K562 (cell line): Measurements from ENCODE around the gene TRIM38. TPM values are rescaled to one million over a fixed set of nuclear protein-coding genes. Genes with fewer than 3 reads are reported as not detected.
A peak's percentile ranks its signal among the peaks of the same experiment; 100 is the strongest.

Source experiments
- ATAC-seq: fragments of 200-7000 bp; cut with Tn5 transposase; 3 replicates; pipeline ENCODE4 v1.9.1; 2020; ENCODE audit warnings: moderate library complexity
- BruUV-seq: library from RNA; stranded (reverse); fragments of 400-500 nt; replicated peaks from 2 replicates; lab custom pipeline; 2021; lab: Mats Ljungman, UMichigan
- CTCF ChIA-PET: fragments of 300-600 bp; formaldehyde crosslinking; extraction: SDS; loops from one replicate; lab custom pipeline; 2021; ENCODE audit warnings: low intra/inter-chr PET ratio; lab: Yijun Ruan, JAX
- POLR2A ChIA-PET: fragments of 300-600, 350-650 bp; sonication (Branson Sonifier 250); formaldehyde crosslinking; extraction: SDS; loops from one replicate; lab custom pipeline; 2021; ENCODE audit warnings: antibody characterized with exemption, inconsistent platforms; lab: Yijun Ruan, JAX
- DNase-seq, 4 experiments: peaks; one replicate each; pipeline versions ENCODE4 v3.0.0 to v3.0.0-alpha.2; 2011 to 2018; ENCODE audit warnings: low spot score in 3 of 4, mixed read lengths in 3 of 4; ENCODE audit errors: extremely low read depth in 1 of 4
- FAIRE-seq: peaks from 2 replicates; lab custom pipeline; 2011; peaks lifted over from hg19 to GRCh38; lab: Jason Lieb, UNC
- H2AFZ ChIP-seq: 2 replicates; pipeline ENCODE4 v1.6.0; 2011; ENCODE audit warnings: low read depth, low read length, control low read depth, inconsistent platforms
- H3K27ac ChIP-seq: fragments of 200-600 bp; 3 replicates; pipeline ENCODE4 v1.8.0; 2011; ENCODE audit warnings: low read depth, mild to moderate bottlenecking, control low read depth, inconsistent platforms, low read length, moderate library complexity, mixed read lengths; ENCODE audit errors: extremely low read depth
- H3K27me3 ChIP-seq, 2 experiments: fragments of 300-600 bp in 1 of 2; 2 replicates in 1 of 2; 3 replicates in 1 of 2; pipeline versions ENCODE4 v1.6.0 to v1.8.0; 2011; ENCODE audit warnings: inconsistent platforms in 2 of 2, low read length in 2 of 2, mild to moderate bottlenecking in 1 of 2, mixed read lengths in 1 of 2, moderate library complexity in 1 of 2; ENCODE audit not compliant: control insufficient read depth in 2 of 2, insufficient read depth in 2 of 2
- H3K36me3 ChIP-seq: fragments of 300-600 bp; 3 replicates; pipeline ENCODE4 v1.8.0; 2011; ENCODE audit warnings: mild to moderate bottlenecking, low read length, inconsistent platforms; ENCODE audit not compliant: control insufficient read depth, insufficient read depth
- H3K4me1 ChIP-seq, 2 experiments: fragments of 200-600 bp in 1 of 2; replicated peaks in 1 of 2; 2 replicates in 1 of 2; 3 replicates in 1 of 2; pipeline versions ENCODE4 v1.5.1 to v1.8.0; 2011; ENCODE audit warnings: inconsistent platforms in 2 of 2, low read length in 2 of 2, mild to moderate bottlenecking in 1 of 2, mixed read lengths in 1 of 2, moderate library complexity in 1 of 2; ENCODE audit not compliant: control insufficient read depth in 2 of 2, insufficient read depth in 2 of 2
- H3K4me2 ChIP-seq: 2 replicates; pipeline ENCODE4 v1.6.1; 2011; ENCODE audit warnings: low read length, control low read depth, inconsistent platforms, mixed read lengths; ENCODE audit not compliant: insufficient read depth
- H3K4me3 ChIP-seq: fragments of 200-600 bp; sonication (generic), shearing (Covaris generic); 2 replicates; pipeline ENCODE4 v1.5.1; 2016; ENCODE audit warnings: control low read depth, inconsistent platforms
- H3K79me2 ChIP-seq: fragments of 200-600 bp; 3 replicates; pipeline ENCODE4 v1.8.0; 2011; ENCODE audit warnings: low read length, inconsistent platforms; ENCODE audit not compliant: control insufficient read depth, insufficient read depth
- H3K9ac ChIP-seq, 2 experiments: 2 replicates each; pipeline versions ENCODE4 v1.6.0 to v1.6.1; 2011; ENCODE audit warnings: low read depth in 2 of 2, low read length in 2 of 2, control low read depth in 1 of 2, inconsistent platforms in 1 of 2, mild to moderate bottlenecking in 1 of 2, mixed read lengths in 1 of 2; ENCODE audit not compliant: insufficient read depth in 1 of 2
- H3K9me1 ChIP-seq: one replicate; pipeline ENCODE4 v1.6.0; 2011; ENCODE audit warnings: inconsistent platforms, mild to moderate bottlenecking, low read length, moderate library complexity; ENCODE audit not compliant: control insufficient read depth, insufficient read depth
- H3K9me3 ChIP-seq: replicated peaks from 2 replicates; pipeline ENCODE4 v1.5.1; 2011; ENCODE audit warnings: low read depth, low read length, inconsistent platforms; ENCODE audit not compliant: control insufficient read depth, insufficient read depth
- H4K20me1 ChIP-seq: replicated peaks from 2 replicates; pipeline ENCODE4 v1.6.1; 2011; ENCODE audit warnings: low read length, inconsistent platforms, mixed read lengths; ENCODE audit not compliant: control insufficient read depth, insufficient read depth
- MCM3 ChIP-seq: fragments of 450-650 bp; IDR thresholded peaks from 2 replicates; pipeline ENCODE4 v1.6.1; 2016
- NFXL1 ChIP-seq: fragments of 450-650 bp; formaldehyde crosslinking; IDR thresholded peaks from 2 replicates; pipeline ENCODE4 v1.4.0; 2021; ENCODE audit warnings: mild to moderate bottlenecking
- SMAD4 ChIP-seq: fragments of 250-450 bp; sonication (Bioruptor Pico); conservative IDR thresholded peaks from 2 replicates; pipeline ENCODE4 v1.8.0; 2021; ENCODE audit warnings: inconsistent platforms, mild to moderate bottlenecking, moderate library complexity
- SRSF1 ChIP-seq: fragments of 200-400 bp; formaldehyde crosslinking; IDR thresholded peaks from 2 replicates; pipeline ENCODE4 v1.6.1; 2017; ENCODE audit warnings: mild to moderate bottlenecking, low read depth, low read length, moderate library complexity
- TAF7 ChIP-seq: fragments of 450-650 bp; IDR thresholded peaks from 2 replicates; pipeline ENCODE4 v1.6.1; 2016; ENCODE audit warnings: missing genetic modification characterization, missing compliant biosample characterization
- TBL1XR1 ChIP-seq, 2 experiments: IDR thresholded peaks; 2 replicates each; pipeline ENCODE4 v1.6.1; 2012; ENCODE audit warnings: improper control_type of control experiment in 2 of 2, low read length in 2 of 2, mild to moderate bottlenecking in 1 of 2
- TFAM ChIP-seq: fragments of 250-450 bp; sonication (Bioruptor Pico); conservative IDR thresholded peaks from 2 replicates; pipeline ENCODE4 v1.5.0; 2021; ENCODE audit warnings: mild to moderate bottlenecking, moderate library complexity
- XRCC3 ChIP-seq: fragments of 450-650 bp; IDR thresholded peaks from 2 replicates; pipeline ENCODE4 v1.6.1; 2017; ENCODE audit warnings: mild to moderate bottlenecking, moderate library complexity
- ZNF253 ChIP-seq: fragments of 250-450 bp; sonication (Bioruptor Pico); conservative IDR thresholded peaks from 2 replicates; pipeline ENCODE4 v1.6.1; 2021; ENCODE audit warnings: mild to moderate bottlenecking
- WGBS: fragments of 100-300 bp; shearing (Covaris generic); methylation state at CpG from one replicate; pipeline ENCODE4 v1.1.6; 2016; ENCODE audit warnings: low coverage, mixed read lengths; ENCODE audit not compliant: insufficient coverage; ENCODE audit errors: missing lambda C conversion rate; 5-methylcytosine and 5-hydroxymethylcytosine counted together
- in situ Hi-C: fragments of 300-500 bp; cut with MboI; formaldehyde crosslinking; loops from 4 replicates; pipeline ENCODE4 v1.15.0; 2018; ENCODE audit warnings: inconsistent platforms, mixed read lengths
- intact Hi-C: fragments of 100-400 bp; cut with micrococcal nuclease; formaldehyde crosslinking; loops from 2 replicates; pipeline ENCODE4 v1.14.2; 2022
- polyA plus RNA-seq, 8 experiments: library from polyadenylated mRNA; depleted of rRNA in 4 of 8; stranded (reverse) in 5 of 8; unstranded in 3 of 8; fragments of >200 nt; fragmentation: Nextera tagmentation in 2 of 8; fragmentation: Illumina TruSeq in 1 of 8; extraction: Ambion mirVana in 2 of 8; extraction: Trizol in 1 of 8; gene quantifications; 2 replicates each; pipeline versions ENCODE4 v1.2.1 to v1.2.3, GENCODE V29; 2011 to 2014; ENCODE audit warnings: inconsistent platforms in 1 of 8, missing spikeins in 1 of 8
- total RNA-seq, 7 experiments: library from RNA; depleted of rRNA in 6 of 7; stranded (reverse); fragments of >200 nt in 6 of 7; fragmentation: Illumina TruSeq in 2 of 7; extraction: Trizol in 2 of 7; gene quantifications; 2 replicates each; pipeline versions ENCODE4 v1.2.1 to v1.2.3, GENCODE V29; 2011 to 2021; ENCODE audit warnings: low replicate concordance in 1 of 7
- TF ChIP-seq, protein P1 (sequence below), 2 experiments: IDR thresholded peaks; 2 replicates each; pipeline ENCODE4 v1.6.1; 2012; ENCODE audit warnings: improper control_type of control experiment in 2 of 2, low read depth in 2 of 2, low read length in 2 of 2, borderline replicate concordance in 1 of 2
- TF ChIP-seq, protein P2 (sequence below): fragments of 450-650 bp; IDR thresholded peaks from 2 replicates; pipeline ENCODE4 v1.7.1; 2018; ENCODE audit warnings: mild to moderate bottlenecking, low read depth; ENCODE audit not compliant: partially characterized antibody
- TF ChIP-seq, protein P3 (sequence below): IDR thresholded peaks from 3 replicates; pipeline ENCODE4 v1.6.1; 2011; ENCODE audit warnings: borderline replicate concordance, mild to moderate bottlenecking, moderate library complexity; ENCODE audit not compliant: insufficient read length; ENCODE audit errors: extremely low read depth

The TRIM38 gene
- total and polyA plus RNA-seq, 9 of the 15 experiments (the other 6 are each of a cell fraction or from before 2014, with no cell fraction given) = 1.7 to 6.7 (median 6.3) TPM

GRCh38 chr6:26029857-26030653 lies 67.5 kb downstream of the TRIM38 start:
- no peaks in the 10 kb centered on the region for H3K9me3 ChIP-seq
- H3K27ac ChIP-seq = peak overlapping the region; percentile 99
- FAIRE-seq (no peak), DNase-seq (peak in 1 of 4 experiments; percentile 60), ATAC-seq (no peak)
- no peak overlapping the region for H2AFZ ChIP-seq
- WGBS = 4% methylated on average over 7 of the region's 7 CpGs
- no peaks in the 10 kb centered on the region for H3K27me3 ChIP-seq
- H3K4me3 ChIP-seq = peak overlapping the region; percentile 61
- peaks cover 7% of the 10 kb centered on the region; the same call in 1 of the 3 replicates for H3K36me3 ChIP-seq
- in situ Hi-C loops = loop anchor here (5.0 kb wide), 2 partner anchors 1102 to 1807 kb away; a partner anchor contains a TSS
- ChIA-PET CTCF (no interaction called here), POLR2A (interaction anchor here (0.6 to 13.8 kb wide), 25 partner anchors 9 to 1117 kb away, joined by 3 to 597 read pairs (median 16); partner anchors contain the start of genes HFE and TRIM38)
- no peaks in the 10 kb centered on the region for H3K9me1 ChIP-seq
- H3K79me2 ChIP-seq = peaks cover 74% of the 10 kb centered on the region
- peak overlapping the region; percentile 67 to 94 for H3K9ac ChIP-seq
- peaks cover 11% of the 10 kb centered on the region for H4K20me1 ChIP-seq
- H3K4me1 ChIP-seq = peaks cover 15 to 29% of the 10 kb centered on the region in 2 experiments
- peak overlapping the region; percentile 99 for H3K4me2 ChIP-seq
- intact Hi-C loops = loop anchor here (5.0 to 10.0 kb wide), 4 partner anchors 255 to 1862 kb away; partner anchors contain the start of gene GMNN
- BruUV-seq = no TSS peak
- no peak for TF ChIP-seq TFAM
- TF ChIP-seq, protein P1, sequence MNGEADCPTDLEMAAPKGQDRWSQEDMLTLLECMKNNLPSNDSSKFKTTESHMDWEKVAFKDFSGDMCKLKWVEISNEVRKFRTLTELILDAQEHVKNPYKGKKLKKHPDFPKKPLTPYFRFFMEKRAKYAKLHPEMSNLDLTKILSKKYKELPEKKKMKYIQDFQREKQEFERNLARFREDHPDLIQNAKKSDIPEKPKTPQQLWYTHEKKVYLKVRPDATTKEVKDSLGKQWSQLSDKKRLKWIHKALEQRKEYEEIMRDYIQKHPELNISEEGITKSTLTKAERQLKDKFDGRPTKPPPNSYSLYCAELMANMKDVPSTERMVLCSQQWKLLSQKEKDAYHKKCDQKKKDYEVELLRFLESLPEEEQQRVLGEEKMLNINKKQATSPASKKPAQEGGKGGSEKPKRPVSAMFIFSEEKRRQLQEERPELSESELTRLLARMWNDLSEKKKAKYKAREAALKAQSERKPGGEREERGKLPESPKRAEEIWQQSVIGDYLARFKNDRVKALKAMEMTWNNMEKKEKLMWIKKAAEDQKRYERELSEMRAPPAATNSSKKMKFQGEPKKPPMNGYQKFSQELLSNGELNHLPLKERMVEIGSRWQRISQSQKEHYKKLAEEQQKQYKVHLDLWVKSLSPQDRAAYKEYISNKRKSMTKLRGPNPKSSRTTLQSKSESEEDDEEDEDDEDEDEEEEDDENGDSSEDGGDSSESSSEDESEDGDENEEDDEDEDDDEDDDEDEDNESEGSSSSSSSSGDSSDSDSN (IDR thresholded peaks at IDR 0.05; ENCODE audit: borderline replicate concordance in 1 of 2, low read depth in 2 of 2, low read length in 2 of 2) = no peak
- no peak for TF ChIP-seq SRSF1
- TF ChIP-seq SMAD4 (CRISPR knock-in tag) = 0 out of 2 replicates have a peak, but pooled peaks have one; percentile 6
- TF ChIP-seq, protein P2, sequence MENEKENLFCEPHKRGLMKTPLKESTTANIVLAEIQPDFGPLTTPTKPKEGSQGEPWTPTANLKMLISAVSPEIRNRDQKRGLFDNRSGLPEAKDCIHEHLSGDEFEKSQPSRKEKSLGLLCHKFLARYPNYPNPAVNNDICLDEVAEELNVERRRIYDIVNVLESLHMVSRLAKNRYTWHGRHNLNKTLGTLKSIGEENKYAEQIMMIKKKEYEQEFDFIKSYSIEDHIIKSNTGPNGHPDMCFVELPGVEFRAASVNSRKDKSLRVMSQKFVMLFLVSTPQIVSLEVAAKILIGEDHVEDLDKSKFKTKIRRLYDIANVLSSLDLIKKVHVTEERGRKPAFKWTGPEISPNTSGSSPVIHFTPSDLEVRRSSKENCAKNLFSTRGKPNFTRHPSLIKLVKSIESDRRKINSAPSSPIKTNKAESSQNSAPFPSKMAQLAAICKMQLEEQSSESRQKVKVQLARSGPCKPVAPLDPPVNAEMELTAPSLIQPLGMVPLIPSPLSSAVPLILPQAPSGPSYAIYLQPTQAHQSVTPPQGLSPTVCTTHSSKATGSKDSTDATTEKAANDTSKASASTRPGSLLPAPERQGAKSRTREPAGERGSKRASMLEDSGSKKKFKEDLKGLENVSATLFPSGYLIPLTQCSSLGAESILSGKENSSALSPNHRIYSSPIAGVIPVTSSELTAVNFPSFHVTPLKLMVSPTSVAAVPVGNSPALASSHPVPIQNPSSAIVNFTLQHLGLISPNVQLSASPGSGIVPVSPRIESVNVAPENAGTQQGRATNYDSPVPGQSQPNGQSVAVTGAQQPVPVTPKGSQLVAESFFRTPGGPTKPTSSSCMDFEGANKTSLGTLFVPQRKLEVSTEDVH = no peak
- TF ChIP-seq XRCC3 = peak; percentile 23; the same call in 1 of the 2 replicates
- no peak for TF ChIP-seq ZNF253 (CRISPR knock-in tag)
- TF ChIP-seq, protein P3, sequence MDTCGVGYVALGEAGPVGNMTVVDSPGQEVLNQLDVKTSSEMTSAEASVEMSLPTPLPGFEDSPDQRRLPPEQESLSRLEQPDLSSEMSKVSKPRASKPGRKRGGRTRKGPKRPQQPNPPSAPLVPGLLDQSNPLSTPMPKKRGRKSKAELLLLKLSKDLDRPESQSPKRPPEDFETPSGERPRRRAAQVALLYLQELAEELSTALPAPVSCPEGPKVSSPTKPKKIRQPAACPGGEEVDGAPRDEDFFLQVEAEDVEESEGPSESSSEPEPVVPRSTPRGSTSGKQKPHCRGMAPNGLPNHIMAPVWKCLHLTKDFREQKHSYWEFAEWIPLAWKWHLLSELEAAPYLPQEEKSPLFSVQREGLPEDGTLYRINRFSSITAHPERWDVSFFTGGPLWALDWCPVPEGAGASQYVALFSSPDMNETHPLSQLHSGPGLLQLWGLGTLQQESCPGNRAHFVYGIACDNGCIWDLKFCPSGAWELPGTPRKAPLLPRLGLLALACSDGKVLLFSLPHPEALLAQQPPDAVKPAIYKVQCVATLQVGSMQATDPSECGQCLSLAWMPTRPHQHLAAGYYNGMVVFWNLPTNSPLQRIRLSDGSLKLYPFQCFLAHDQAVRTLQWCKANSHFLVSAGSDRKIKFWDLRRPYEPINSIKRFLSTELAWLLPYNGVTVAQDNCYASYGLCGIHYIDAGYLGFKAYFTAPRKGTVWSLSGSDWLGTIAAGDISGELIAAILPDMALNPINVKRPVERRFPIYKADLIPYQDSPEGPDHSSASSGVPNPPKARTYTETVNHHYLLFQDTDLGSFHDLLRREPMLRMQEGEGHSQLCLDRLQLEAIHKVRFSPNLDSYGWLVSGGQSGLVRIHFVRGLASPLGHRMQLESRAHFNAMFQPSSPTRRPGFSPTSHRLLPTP = no peak
- no peak; a peak in 1 of 4 replicates for TF ChIP-seq TBL1XR1 (IDR thresholded peaks at IDR 0.05; ENCODE audit: low read length in 2 of 2)
- TF ChIP-seq MCM3 = no peak
- TF ChIP-seq NFXL1 (CRISPR knock-in tag) = no peak
- TF ChIP-seq TAF7 = no peak
